ENCODE measurements around the gene PTPRF.

The PTPRF gene

GRCh38 chr1:43648876-43649477, 118.3 kb downstream of the PTPRF start:
- H3K4me3 ChIP-seq (ENCODE audit: control insufficient read depth in 1 of 7, extremely low read depth in 1 of 7, insufficient read depth in 4 of 7, low read depth in 2 of 7, low read length in 6 of 7): peak overlapping the region; percentile 84 to 99 (median 89)
- peaks cover 0 to 3% (median 0%) of the 10 kb centered on the region in 5 experiments for H3K27me3 ChIP-seq (replicated peaks in 2 of 5; ENCODE audit: control insufficient read depth in 4 of 5, insufficient read depth in 5 of 5, low read length in 4 of 5)
- H3K9me3 ChIP-seq (ENCODE audit: control extremely low read depth in 1 of 5, control insufficient read depth in 4 of 5, insufficient read depth in 2 of 5, low read depth in 1 of 5, low read length in 4 of 5): no peaks in the 10 kb centered on the region
- POLR2A ChIA-PET: interaction anchor here (1.4 to 1.5 kb wide), 2 partner anchors 12 to 18 kb away, joined by 4 to 5 read pairs; no protein-coding TSS in a partner anchor
- H3K27ac ChIP-seq (ENCODE audit: insufficient read depth in 1 of 2, low read depth in 1 of 2, low read length in 2 of 2, poor library complexity in 1 of 2, severe bottlenecking in 2 of 2): peak overlapping the region; percentile 94 to 95
- DNase-seq: peak in 2 of 3 donors; percentile 12
- WGBS (ENCODE audit: insufficient coverage): 32% methylated on average over 5 of the region's 19 CpGs
- CTCF ChIA-PET: interaction anchor here (2.1 kb wide), 1 partner anchor 10 kb away, joined by 6 read pairs; no protein-coding TSS in a partner anchor
- peaks cover 16 to 35% (median 27%) of the 10 kb centered on the region in 4 experiments for H3K4me1 ChIP-seq (ENCODE audit: control extremely low read depth in 1 of 4, control insufficient read depth in 4 of 4, insufficient read depth in 4 of 4, low read length in 3 of 4)
- peaks cover 0 to 9% (median 7%) of the 10 kb centered on the region in 4 experiments for H3K36me3 ChIP-seq (ENCODE audit: control insufficient read depth in 4 of 4, insufficient read depth in 4 of 4, low read length in 3 of 4)

- CTCF ChIA-PET: interaction anchor here (0.8 to 2.4 kb wide), 7 partner anchors 8 to 284 kb away, joined by 3 to 6 read pairs (median 3); no protein-coding TSS in a partner anchor
- POLR2A ChIA-PET: interaction anchor here (0.6 to 1.7 kb wide), 10 partner anchors 9 to 117 kb away, joined by 3 to 5 read pairs (median 4); no protein-coding TSS in a partner anchor
- Histone ChIP-seq H3K4me3 (ENCODE audit: control insufficient read depth in 1 of 7, extremely low read depth in 1 of 7, insufficient read depth in 4 of 7, low read depth in 2 of 7, low read length in 6 of 7) (peak overlapping the region; percentile 84 to 99 (median 89)), H3K27me3 (replicated peaks in 2 of 5; ENCODE audit: control insufficient read depth in 4 of 5, insufficient read depth in 5 of 5, low read length in 4 of 5) (no peaks in the 10 kb centered on the region), H3K27ac (ENCODE audit: insufficient read depth in 1 of 2, low read depth in 1 of 2, low read length in 2 of 2, poor library complexity in 1 of 2, severe bottlenecking in 2 of 2) (peak overlapping the region; percentile 94 to 95), H3K9me3 (ENCODE audit: control extremely low read depth in 1 of 5, control insufficient read depth in 4 of 5, insufficient read depth in 2 of 5, low read depth in 1 of 5, low read length in 4 of 5) (no peaks in the 10 kb centered on the region), H3K4me1 (ENCODE audit: control extremely low read depth in 1 of 4, control insufficient read depth in 4 of 4, insufficient read depth in 4 of 4, low read length in 3 of 4) (peaks cover 19 to 42% (median 30%) of the 10 kb centered on the region in 4 experiments), H3K36me3 (ENCODE audit: control insufficient read depth in 4 of 4, insufficient read depth in 4 of 4, low read length in 3 of 4) (peaks cover 5 to 20% (median 14%) of the 10 kb centered on the region in 4 experiments)
- under 1% methylated on average over 19 of the region's 33 CpGs for WGBS (ENCODE audit: insufficient coverage)
- DNase-seq: peak; percentile 97 to 99 (median 98)
Observed at GRCh38 chr1:43650310-43651085, 119.8 kb downstream of the PTPRF start.

- 83% methylated on average over 3 of the region's 6 CpGs for WGBS (ENCODE audit: insufficient coverage)
- peak overlapping the region; percentile 84 to 99 (median 89) for H3K4me3 ChIP-seq (ENCODE audit: control insufficient read depth in 1 of 7, extremely low read depth in 1 of 7, insufficient read depth in 4 of 7, low read depth in 2 of 7, low read length in 6 of 7)
- peak overlapping the region in 1 of 2 experiments; percentile 95 for H3K27ac ChIP-seq (ENCODE audit: insufficient read depth in 1 of 2, low read depth in 1 of 2, low read length in 2 of 2, poor library complexity in 1 of 2, severe bottlenecking in 2 of 2)
- H3K9me3 ChIP-seq (ENCODE audit: control extremely low read depth in 1 of 5, control insufficient read depth in 4 of 5, insufficient read depth in 2 of 5, low read depth in 1 of 5, low read length in 4 of 5): no peaks in the 10 kb centered on the region
- POLR2A ChIA-PET: interaction anchor here (0.6 to 1.7 kb wide), 5 partner anchors 8 to 98 kb away, joined by 3 to 5 read pairs (median 4); no protein-coding TSS in a partner anchor
- CTCF ChIA-PET: interaction anchor here (0.8 to 2.4 kb wide), 5 partner anchors 36 to 121 kb away, joined by 3 to 4 read pairs (median 3); no protein-coding TSS in a partner anchor
- no peak for DNase-seq
- H3K36me3 ChIP-seq (ENCODE audit: control insufficient read depth in 4 of 4, insufficient read depth in 4 of 4, low read length in 3 of 4): peaks cover 9 to 26% (median 19%) of the 10 kb centered on the region in 4 experiments
- peaks cover 19 to 42% (median 30%) of the 10 kb centered on the region in 4 experiments for H3K4me1 ChIP-seq (ENCODE audit: control extremely low read depth in 1 of 4, control insufficient read depth in 4 of 4, insufficient read depth in 4 of 4, low read length in 3 of 4)
- no peaks in the 10 kb centered on the region for H3K27me3 ChIP-seq (replicated peaks in 2 of 5; ENCODE audit: control insufficient read depth in 4 of 5, insufficient read depth in 5 of 5, low read length in 4 of 5)
Observed at GRCh38 chr1:43651188-43651587, 120.5 kb downstream of the PTPRF start.

GRCh38 chr1:43651902-43652301, 121.2 kb downstream of the PTPRF start:
- no peaks in the 10 kb centered on the region for H3K27me3 ChIP-seq (replicated peaks in 2 of 5; ENCODE audit: control insufficient read depth in 4 of 5, insufficient read depth in 5 of 5, low read length in 4 of 5)
- H3K9me3 ChIP-seq (ENCODE audit: control extremely low read depth in 1 of 5, control insufficient read depth in 4 of 5, insufficient read depth in 2 of 5, low read depth in 1 of 5, low read length in 4 of 5): no peaks in the 10 kb centered on the region
- ChIA-PET CTCF (interaction anchor here (0.6 to 2.4 kb wide), 5 partner anchors 28 to 122 kb away, joined by 3 to 4 read pairs (median 3); no protein-coding TSS in a partner anchor), POLR2A (interaction anchor here (0.6 kb wide), 1 partner anchor 110 kb away, joined by 4 read pairs; no protein-coding TSS in a partner anchor)
- DNase-seq: no peak
- 100% methylated on average over 1 of the region's 3 CpGs for WGBS (ENCODE audit: insufficient coverage)
- H3K4me1 ChIP-seq (ENCODE audit: control extremely low read depth in 1 of 4, control insufficient read depth in 4 of 4, insufficient read depth in 4 of 4, low read length in 3 of 4): peaks cover 19 to 42% (median 30%) of the 10 kb centered on the region in 4 experiments
- peak overlapping the region in 1 of 2 experiments; percentile 95 for H3K27ac ChIP-seq (ENCODE audit: insufficient read depth in 1 of 2, low read depth in 1 of 2, low read length in 2 of 2, poor library complexity in 1 of 2, severe bottlenecking in 2 of 2)
- H3K4me3 ChIP-seq (ENCODE audit: control insufficient read depth in 1 of 7, extremely low read depth in 1 of 7, insufficient read depth in 4 of 7, low read depth in 2 of 7, low read length in 6 of 7): peak overlapping the region in 3 of 7 experiments; percentile 45 to 99 (median 84)
- peaks cover 13 to 33% (median 19%) of the 10 kb centered on the region in 4 experiments for H3K36me3 ChIP-seq (ENCODE audit: control insufficient read depth in 4 of 4, insufficient read depth in 4 of 4, low read length in 3 of 4)

GRCh38 chr1:43653339-43653738, 122.7 kb downstream of the PTPRF start:
- CTCF ChIA-PET: interaction anchor here (0.5 to 1.6 kb wide), 10 partner anchors 9 to 383 kb away, joined by 3 to 8 read pairs (median 3); no protein-coding TSS in a partner anchor

GRCh38 chr1:43653893-43654292, 123.2 kb downstream of the PTPRF start:
- ChIA-PET POLR2A (interaction anchor here (0.9 to 1.3 kb wide), 3 partner anchors 12 to 860 kb away, joined by 3 to 7 read pairs (median 4); no protein-coding TSS in a partner anchor), CTCF (interaction anchor here (0.8 to 1.6 kb wide), 9 partner anchors 9 to 382 kb away, joined by 3 to 8 read pairs (median 3); no protein-coding TSS in a partner anchor)
- 27% methylated on average over 3 of the region's 5 CpGs for WGBS (ENCODE audit: insufficient coverage)
- peak overlapping the region in 1 of 7 experiments; percentile 11 for H3K4me3 ChIP-seq (ENCODE audit: control insufficient read depth in 1 of 7, extremely low read depth in 1 of 7, insufficient read depth in 4 of 7, low read depth in 2 of 7, low read length in 6 of 7)
- peak; percentile 35 to 77 (median 67) for DNase-seq
- H3K4me1 ChIP-seq (ENCODE audit: control extremely low read depth in 1 of 4, control insufficient read depth in 4 of 4, insufficient read depth in 4 of 4, low read length in 3 of 4): peaks cover 19 to 37% (median 28%) of the 10 kb centered on the region in 4 experiments
- H3K27ac ChIP-seq (ENCODE audit: insufficient read depth in 1 of 2, low read depth in 1 of 2, low read length in 2 of 2, poor library complexity in 1 of 2, severe bottlenecking in 2 of 2): peak overlapping the region in 1 of 2 experiments; percentile 45
- H3K36me3 ChIP-seq (ENCODE audit: control insufficient read depth in 4 of 4, insufficient read depth in 4 of 4, low read length in 3 of 4): peaks cover 18 to 47% (median 29%) of the 10 kb centered on the region in 4 experiments
- H3K9me3 ChIP-seq (ENCODE audit: control extremely low read depth in 1 of 5, control insufficient read depth in 4 of 5, insufficient read depth in 2 of 5, low read depth in 1 of 5, low read length in 4 of 5): no peaks in the 10 kb centered on the region
- no peaks in the 10 kb centered on the region for H3K27me3 ChIP-seq (replicated peaks in 2 of 5; ENCODE audit: control insufficient read depth in 4 of 5, insufficient read depth in 5 of 5, low read length in 4 of 5)

More at GRCh38 chr1:43653339-43653738, 122.7 kb downstream of the PTPRF start:
- POLR2A ChIA-PET: interaction anchor here (0.9 to 1.3 kb wide), 4 partner anchors 13 to 860 kb away, joined by 3 to 7 read pairs (median 4); no protein-coding TSS in a partner anchor
- Histone ChIP-seq H3K4me3 (ENCODE audit: control insufficient read depth in 1 of 7, extremely low read depth in 1 of 7, insufficient read depth in 4 of 7, low read depth in 2 of 7, low read length in 6 of 7) (no peak overlapping the region), H3K27me3 (replicated peaks in 2 of 5; ENCODE audit: control insufficient read depth in 4 of 5, insufficient read depth in 5 of 5, low read length in 4 of 5) (no peaks in the 10 kb centered on the region), H3K9me3 (ENCODE audit: control extremely low read depth in 1 of 5, control insufficient read depth in 4 of 5, insufficient read depth in 2 of 5, low read depth in 1 of 5, low read length in 4 of 5) (no peaks in the 10 kb centered on the region), H3K27ac (ENCODE audit: insufficient read depth in 1 of 2, low read depth in 1 of 2, low read length in 2 of 2, poor library complexity in 1 of 2, severe bottlenecking in 2 of 2) (peak overlapping the region in 1 of 2 experiments; percentile 45), H3K36me3 (ENCODE audit: control insufficient read depth in 4 of 4, insufficient read depth in 4 of 4, low read length in 3 of 4) (peaks cover 18 to 41% (median 25%) of the 10 kb centered on the region in 4 experiments), H3K4me1 (ENCODE audit: control extremely low read depth in 1 of 4, control insufficient read depth in 4 of 4, insufficient read depth in 4 of 4, low read length in 3 of 4) (peaks cover 19 to 41% (median 30%) of the 10 kb centered on the region in 4 experiments)
- peak; percentile 63 to 75 (median 66) for DNase-seq
- WGBS (ENCODE audit: insufficient coverage): 80% methylated on average over 3 of the region's 3 CpGs

Measured in common myeloid progenitor, CD34-positive (primary cell).